Trophoblast cell (in vitro differentiated cells and primary cell): ENCODE results near the gene DENND1A.

Experiments
- DNase-seq, 2 donors: peaks; one replicate each; pipeline ENCODE4 v3.0.0-alpha.2; 2016
- H2AFZ ChIP-seq: 2 replicates; pipeline ENCODE4 v1.6.1; 2013; ENCODE audit warnings: low read length, moderate library complexity, mild to moderate bottlenecking; ENCODE audit not compliant: insufficient read depth, poor library complexity
- H2AK5ac ChIP-seq: 2 replicates; pipeline ENCODE4 v1.6.1; 2013; ENCODE audit warnings: mild to moderate bottlenecking, low read length
- H2BK120ac ChIP-seq: 2 replicates; pipeline ENCODE4 v1.6.1; 2013; ENCODE audit warnings: low read length, mild to moderate bottlenecking, moderate library complexity; ENCODE audit not compliant: insufficient read depth, poor library complexity
- H2BK12ac ChIP-seq: 2 replicates; pipeline ENCODE4 v1.6.1; 2013; ENCODE audit warnings: mild to moderate bottlenecking, low read length, moderate library complexity
- H2BK5ac ChIP-seq: 2 replicates; pipeline ENCODE4 v1.6.1; 2013; ENCODE audit warnings: low read length, low read depth, moderate library complexity, mild to moderate bottlenecking; ENCODE audit not compliant: poor library complexity
- H3K14ac ChIP-seq: 2 replicates; pipeline ENCODE4 v1.6.1; 2013; ENCODE audit warnings: mild to moderate bottlenecking, low read length
- H3K18ac ChIP-seq: 2 replicates; pipeline ENCODE4 v1.6.1; 2013; ENCODE audit warnings: mild to moderate bottlenecking, low read length
- H3K23ac ChIP-seq: 2 replicates; pipeline ENCODE4 v1.6.1; 2013; ENCODE audit warnings: low read length
- H3K27ac ChIP-seq: 2 replicates; pipeline ENCODE4 v1.5.1; 2013; ENCODE audit warnings: low read depth, mild to moderate bottlenecking, inconsistent platforms, low read length, moderate library complexity
- H3K27me3 ChIP-seq: 2 replicates; pipeline ENCODE4 v1.6.1; 2013; ENCODE audit warnings: inconsistent platforms, mild to moderate bottlenecking, low read length, moderate library complexity; ENCODE audit not compliant: insufficient read depth
- H3K36me3 ChIP-seq, 2 experiments: 1 replicate in 1 of 2; 2 replicates in 1 of 2; pipeline ENCODE4 v1.6.1; 2013; ENCODE audit warnings: low read length in 2 of 2, mild to moderate bottlenecking in 2 of 2, moderate library complexity in 1 of 2; ENCODE audit not compliant: insufficient read depth in 2 of 2, control insufficient read depth in 1 of 2
- H3K4ac ChIP-seq: 2 replicates; pipeline ENCODE4 v1.6.1; 2013; ENCODE audit warnings: low read depth, mild to moderate bottlenecking, low read length, moderate library complexity
- H3K4me1 ChIP-seq, 2 experiments: 1 replicate in 1 of 2; 2 replicates in 1 of 2; pipeline ENCODE4 v1.6.1; 2013; ENCODE audit warnings: low read length in 2 of 2, mild to moderate bottlenecking in 2 of 2, moderate library complexity in 1 of 2; ENCODE audit not compliant: insufficient read depth in 2 of 2, control insufficient read depth in 1 of 2
- H3K4me2 ChIP-seq: 2 replicates; pipeline ENCODE4 v1.6.1; 2013; ENCODE audit warnings: inconsistent platforms, mild to moderate bottlenecking, low read length, moderate library complexity
- H3K4me3 ChIP-seq: 2 replicates; pipeline ENCODE4 v1.5.1; 2013; ENCODE audit warnings: mild to moderate bottlenecking, low read depth, low read length, inconsistent platforms
- H3K79me1 ChIP-seq: one replicate; pipeline ENCODE4 v1.6.1; 2013; ENCODE audit warnings: low read length
- H3K79me2 ChIP-seq: 2 replicates; pipeline ENCODE4 v1.6.1; 2013; ENCODE audit warnings: low read length, mild to moderate bottlenecking; ENCODE audit not compliant: control insufficient read depth, insufficient read depth, poor library complexity
- H3K9ac ChIP-seq: 2 replicates; pipeline ENCODE4 v1.6.1; 2013; ENCODE audit warnings: mild to moderate bottlenecking, low read length
- H3K9me3 ChIP-seq: 2 replicates; pipeline ENCODE4 v1.6.1; 2013; ENCODE audit warnings: low read depth, mild to moderate bottlenecking, control low read depth, inconsistent platforms, low read length; ENCODE audit not compliant: insufficient read depth
- H4K12ac ChIP-seq: 2 replicates; pipeline ENCODE4 v1.6.1; 2013; ENCODE audit warnings: low read depth, mild to moderate bottlenecking, low read length, moderate library complexity
- H4K8ac ChIP-seq: 2 replicates; pipeline ENCODE4 v1.6.1; 2013; ENCODE audit warnings: low read depth, mild to moderate bottlenecking, low read length, moderate library complexity
- H4K91ac ChIP-seq: one replicate; pipeline ENCODE4 v1.6.1; 2013; ENCODE audit warnings: low read depth, mild to moderate bottlenecking, low read length, moderate library complexity
- WGBS: extraction: QIAGEN DNeasy Blood & Tissue Kit; methylation state at CpG from one replicate; pipeline ENCODE4 v1.1.7; 2013; ENCODE audit warnings: missing lambda C conversion rate; ENCODE audit not compliant: insufficient read length, insufficient coverage; ENCODE audit errors: extremely low coverage; 5-methylcytosine and 5-hydroxymethylcytosine counted together

DENND1A gene

GRCh38 chr9:123562844-123563346 is 367.0 kb downstream of the DENND1A start:
- peaks cover 2% of the 10 kb centered on the region for H3K9me3 ChIP-seq
- H4K12ac ChIP-seq = no peak overlapping the region
- no CpG with 5 or more reads among the region's 6 CpGs for WGBS
- no peak overlapping the region for H4K91ac ChIP-seq
- peaks cover 2 to 3% of the 10 kb centered on the region in 2 experiments for H3K4me1 ChIP-seq
- no peak overlapping the region for H2AK5ac ChIP-seq
- H3K23ac ChIP-seq = no peak overlapping the region
- H3K27ac ChIP-seq = no peak overlapping the region
- H4K8ac ChIP-seq = no peak overlapping the region
- H3K14ac ChIP-seq = peak overlapping the region; percentile 40
- H2BK12ac ChIP-seq = no peak overlapping the region
- no peak overlapping the region for H2BK5ac ChIP-seq
- H3K18ac ChIP-seq = no peak overlapping the region
- no peaks in the 10 kb centered on the region for H3K27me3 ChIP-seq
- no peaks in the 10 kb centered on the region for H3K79me1 ChIP-seq
- no peak for DNase-seq
- H3K4me3 ChIP-seq = no peak overlapping the region
- H2BK120ac ChIP-seq = no peak overlapping the region
- no peaks in the 10 kb centered on the region for H3K79me2 ChIP-seq
- H3K4ac ChIP-seq = no peak overlapping the region
- no peak overlapping the region for H3K4me2 ChIP-seq
- no peak overlapping the region for H3K9ac ChIP-seq
- H3K36me3 ChIP-seq = no peaks in the 10 kb centered on the region
- no peak overlapping the region for H2AFZ ChIP-seq

- Histone ChIP-seq H3K14ac (no peak overlapping the region), H3K9ac (no peak overlapping the region), H3K79me2 (no peaks in the 10 kb centered on the region), H3K4me2 (no peak overlapping the region), H3K4ac (no peak overlapping the region), H3K27ac (no peak overlapping the region), H3K79me1 (no peaks in the 10 kb centered on the region), H2BK12ac (no peak overlapping the region), H3K4me1 (peaks cover 2 to 10% of the 10 kb centered on the region in 2 experiments), H4K12ac (no peak overlapping the region), H2BK120ac (no peak overlapping the region), H4K91ac (no peak overlapping the region), H4K8ac (no peak overlapping the region), H3K27me3 (no peaks in the 10 kb centered on the region), H2AFZ (no peak overlapping the region), H3K4me3 (no peak overlapping the region), H3K23ac (no peak overlapping the region), H2BK5ac (no peak overlapping the region), H3K18ac (no peak overlapping the region), H2AK5ac (no peak overlapping the region), H3K36me3 (peaks cover 2% of the 10 kb centered on the region in 2 experiments), H3K9me3 (peaks cover 2% of the 10 kb centered on the region)
- no CpG with 5 or more reads among the region's 6 CpGs for WGBS
- no peak for DNase-seq
Measured at GRCh38 chr9:123561046-123561445, 368.9 kb downstream of the DENND1A start.

GRCh38 chr9:123556464-123557435 is 373.2 kb downstream of the DENND1A start:
- H4K12ac ChIP-seq = no peak overlapping the region
- no peak overlapping the region for H3K27ac ChIP-seq
- no peak overlapping the region for H2AK5ac ChIP-seq
- H2AFZ ChIP-seq = no peak overlapping the region
- no peaks in the 10 kb centered on the region for H3K79me2 ChIP-seq
- no peak overlapping the region for H3K4ac ChIP-seq
- H2BK5ac ChIP-seq = no peak overlapping the region
- no peak for DNase-seq
- H2BK120ac ChIP-seq = no peak overlapping the region
- H3K4me1 ChIP-seq = peaks cover 0 to 8% of the 10 kb centered on the region in 2 experiments
- no peak overlapping the region for H3K9ac ChIP-seq
- H3K4me2 ChIP-seq = no peak overlapping the region
- H3K27me3 ChIP-seq = no peaks in the 10 kb centered on the region
- H3K18ac ChIP-seq = no peak overlapping the region
- peaks cover 2% of the 10 kb centered on the region for H3K9me3 ChIP-seq
- H2BK12ac ChIP-seq = no peak overlapping the region
- no peak overlapping the region for H3K14ac ChIP-seq
- no peak overlapping the region for H4K91ac ChIP-seq
- peaks cover 2% of the 10 kb centered on the region in 2 experiments for H3K36me3 ChIP-seq
- H4K8ac ChIP-seq = no peak overlapping the region
- WGBS = no CpG with 5 or more reads among the region's 22 CpGs
- no peaks in the 10 kb centered on the region for H3K79me1 ChIP-seq
- H3K23ac ChIP-seq = no peak overlapping the region
- no peak overlapping the region for H3K4me3 ChIP-seq

- H2BK12ac ChIP-seq = no peak overlapping the region
- no peak overlapping the region for H3K9ac ChIP-seq
- no peak overlapping the region for H3K4ac ChIP-seq
- no peak overlapping the region for H4K8ac ChIP-seq
- H2AK5ac ChIP-seq = no peak overlapping the region
- H3K23ac ChIP-seq = no peak overlapping the region
- H3K4me1 ChIP-seq = peaks cover 0 to 8% of the 10 kb centered on the region in 2 experiments
- no peak overlapping the region for H3K27ac ChIP-seq
- no peaks in the 10 kb centered on the region for H3K79me1 ChIP-seq
- DNase-seq = no peak
- H3K4me3 ChIP-seq = no peak overlapping the region
- H3K4me2 ChIP-seq = no peak overlapping the region
- no peak overlapping the region for H4K12ac ChIP-seq
- no peaks in the 10 kb centered on the region for H3K79me2 ChIP-seq
- H3K18ac ChIP-seq = no peak overlapping the region
- peaks cover 2% of the 10 kb centered on the region in 2 experiments for H3K36me3 ChIP-seq
- H3K27me3 ChIP-seq = no peaks in the 10 kb centered on the region
- no peak overlapping the region for H2AFZ ChIP-seq
- no CpG with 5 or more reads among the region's 3 CpGs for WGBS
- peaks cover 2% of the 10 kb centered on the region for H3K9me3 ChIP-seq
- no peak overlapping the region for H2BK120ac ChIP-seq
- H3K14ac ChIP-seq = no peak overlapping the region
- H2BK5ac ChIP-seq = no peak overlapping the region
- H4K91ac ChIP-seq = no peak overlapping the region
Measured at GRCh38 chr9:123555646-123556045, 374.3 kb downstream of the DENND1A start.
